Measurements from ENCODE around the gene OR10AG1.

Gene OR10AG1, protein sequence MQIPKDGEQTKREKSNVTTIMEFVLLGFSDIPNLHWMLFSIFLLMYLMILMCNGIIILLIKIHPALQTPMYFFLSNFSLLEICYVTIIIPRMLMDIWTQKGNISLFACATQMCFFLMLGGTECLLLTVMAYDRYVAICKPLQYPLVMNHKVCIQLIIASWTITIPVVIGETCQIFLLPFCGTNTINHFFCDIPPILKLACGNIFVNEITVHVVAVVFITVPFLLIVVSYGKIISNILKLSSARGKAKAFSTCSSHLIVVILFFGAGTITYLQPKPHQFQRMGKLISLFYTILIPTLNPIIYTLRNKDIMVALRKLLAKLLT

DNA sequence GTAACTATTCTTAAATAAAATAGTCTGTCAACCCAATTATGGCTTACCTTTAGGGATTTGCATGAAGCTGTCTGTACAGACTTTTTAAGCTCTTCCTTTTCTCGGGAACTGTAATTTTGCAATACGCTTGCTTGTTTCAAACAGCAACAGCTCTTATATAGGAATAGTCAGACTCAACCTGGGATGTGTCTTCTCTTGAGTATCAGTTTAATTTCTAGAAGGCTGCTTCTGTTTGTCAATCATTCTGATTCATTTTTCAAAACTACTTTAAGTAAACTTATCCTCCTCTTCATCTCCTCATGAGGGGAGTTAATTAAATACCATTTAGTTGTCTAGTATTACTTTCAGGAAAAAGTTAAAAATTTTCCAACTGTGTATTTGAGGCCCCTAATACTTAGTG lies at the start of gene OR10AG1:
OR10AG1 (minus strand) TSS at position 101 of the 400 bp plus-strand sequence; CDS start at position 63, 38 bp downstream.
- no peak within 1 kb of the TSS for H3K4me3 ChIP-seq
- in situ Hi-C loops (cut with MboI; ENCODE audit: low sequenced_read_pairs): no loop called here
- no peak for DNase-seq (ENCODE audit: low spot score in 2 of 2)
- no peaks in the 10 kb centered on the region for H3K9me3 ChIP-seq
- no peaks in the 10 kb centered on the region for H3K4me1 ChIP-seq
- H3K27me3 ChIP-seq (ENCODE audit: low read depth): no peaks in the 10 kb centered on the region
- no peaks in the 10 kb centered on the region for H3K36me3 ChIP-seq (replicated peaks)

DNA sequence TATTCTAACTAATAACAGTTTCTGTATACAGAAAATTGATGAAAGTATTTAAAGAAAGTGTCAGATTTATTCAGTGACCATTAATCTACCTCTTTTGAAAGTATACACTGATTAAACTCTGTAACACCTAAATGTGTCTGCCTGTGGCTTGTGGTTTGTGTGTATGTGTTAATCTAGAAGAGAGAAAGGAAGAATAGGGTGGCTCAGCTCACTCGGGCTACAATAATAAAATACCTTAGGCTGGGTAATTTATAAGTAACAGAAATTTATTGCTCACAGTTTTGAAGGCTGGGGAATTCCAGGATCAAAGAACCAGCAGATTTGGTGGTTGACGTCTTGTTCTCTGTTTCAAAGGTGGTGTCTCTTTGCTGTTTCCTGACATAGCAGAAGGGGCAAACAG lies 44.1 kb upstream of the OR10AG1 start:
- H3K9me3 ChIP-seq: no peaks in the 10 kb centered on the region
- no peaks in the 10 kb centered on the region for H3K4me1 ChIP-seq
- H3K4me3 ChIP-seq: no peak overlapping the region
- no peak for DNase-seq (ENCODE audit: low spot score in 2 of 2)
- no peaks in the 10 kb centered on the region for H3K36me3 ChIP-seq (replicated peaks)
- no peaks in the 10 kb centered on the region for H3K27me3 ChIP-seq (ENCODE audit: low read depth)
- in situ Hi-C loops (cut with MboI; ENCODE audit: low sequenced_read_pairs): no loop called here

DNA sequence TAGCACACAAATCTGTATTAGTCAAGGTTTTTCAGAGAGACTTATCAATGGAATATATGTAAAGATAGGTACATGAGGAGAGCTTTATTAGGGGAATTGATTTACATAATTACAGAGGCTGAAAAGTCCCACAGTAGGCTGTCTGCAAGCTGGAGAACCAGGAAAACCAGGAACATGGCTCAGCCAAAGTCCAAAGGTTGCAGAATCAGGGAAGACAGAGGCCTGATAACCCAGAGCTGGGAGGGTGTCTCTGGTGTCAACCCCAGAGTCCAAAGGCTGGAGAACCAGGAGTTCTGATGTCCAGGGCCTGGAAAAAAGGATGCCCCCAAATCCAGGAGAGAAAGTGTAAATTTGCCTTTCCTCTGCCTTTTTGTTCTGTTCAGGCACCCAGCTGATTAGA lies 41.0 kb upstream of the OR10AG1 start:
- no peak for DNase-seq (ENCODE audit: low spot score in 2 of 2)
- in situ Hi-C loops (cut with MboI; ENCODE audit: low sequenced_read_pairs): no loop called here
- H3K9me3 ChIP-seq: no peaks in the 10 kb centered on the region
- no peaks in the 10 kb centered on the region for H3K4me1 ChIP-seq
- H3K27me3 ChIP-seq (ENCODE audit: low read depth): no peaks in the 10 kb centered on the region
- no peaks in the 10 kb centered on the region for H3K36me3 ChIP-seq (replicated peaks)
- no peak overlapping the region for H3K4me3 ChIP-seq

DNA sequence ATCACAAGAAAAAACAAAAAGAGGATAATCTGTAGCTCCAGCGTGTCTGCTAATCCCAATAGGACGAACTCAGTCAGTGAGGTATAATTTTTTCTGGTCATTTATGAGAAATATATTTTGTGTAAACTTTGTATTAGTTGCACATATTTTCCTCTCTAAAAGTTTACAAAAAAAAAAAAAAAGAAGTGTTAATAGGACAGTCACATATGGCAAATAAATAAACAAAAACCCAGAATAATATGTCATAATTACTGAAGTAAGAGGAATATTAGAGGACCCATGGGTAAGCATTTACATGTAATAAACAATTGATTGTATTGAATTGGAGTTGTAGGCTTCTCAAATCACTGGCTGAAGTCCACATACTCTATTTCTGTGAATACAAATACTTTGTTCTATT lies 24.8 kb upstream of the OR10AG1 start, which contains the start of gene OR5F1:
OR5F1 (minus strand) TSS at position 101 of the 400 bp plus-strand sequence; CDS start at position 101, 0 bp downstream.
- no peaks in the 10 kb centered on the region for H3K27me3 ChIP-seq (ENCODE audit: low read depth)
- no peak for DNase-seq (ENCODE audit: low spot score in 2 of 2)
- H3K4me3 ChIP-seq: no peak within 1 kb of the TSS
- in situ Hi-C loops (cut with MboI; ENCODE audit: low sequenced_read_pairs): no loop called here
- no peaks in the 10 kb centered on the region for H3K36me3 ChIP-seq (replicated peaks)
- no peaks in the 10 kb centered on the region for H3K9me3 ChIP-seq
- no peaks in the 10 kb centered on the region for H3K4me1 ChIP-seq

DNA sequence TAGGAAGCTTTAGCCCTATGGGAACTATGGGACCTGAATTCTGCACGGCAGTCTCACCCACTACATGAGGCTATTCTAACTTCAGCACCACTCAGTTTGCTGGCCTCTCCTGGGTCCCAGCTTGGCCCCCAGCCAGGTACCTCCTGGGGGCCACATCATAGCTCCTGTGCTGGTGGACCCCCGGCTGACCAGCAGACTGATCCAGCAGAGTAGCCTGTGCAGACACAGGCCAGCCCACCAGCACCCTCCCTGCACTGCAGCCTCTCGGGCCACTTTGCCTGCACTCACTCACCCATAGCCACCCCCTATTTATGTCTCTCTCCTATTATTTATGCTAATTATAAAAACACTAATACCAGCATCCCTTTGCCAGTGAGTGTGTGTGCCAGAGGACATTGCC lies 1.2 kb upstream of the OR10AG1 start:
- no peak for DNase-seq (ENCODE audit: low spot score in 2 of 2)
- in situ Hi-C loops (cut with MboI; ENCODE audit: low sequenced_read_pairs): no loop called here

DNA sequence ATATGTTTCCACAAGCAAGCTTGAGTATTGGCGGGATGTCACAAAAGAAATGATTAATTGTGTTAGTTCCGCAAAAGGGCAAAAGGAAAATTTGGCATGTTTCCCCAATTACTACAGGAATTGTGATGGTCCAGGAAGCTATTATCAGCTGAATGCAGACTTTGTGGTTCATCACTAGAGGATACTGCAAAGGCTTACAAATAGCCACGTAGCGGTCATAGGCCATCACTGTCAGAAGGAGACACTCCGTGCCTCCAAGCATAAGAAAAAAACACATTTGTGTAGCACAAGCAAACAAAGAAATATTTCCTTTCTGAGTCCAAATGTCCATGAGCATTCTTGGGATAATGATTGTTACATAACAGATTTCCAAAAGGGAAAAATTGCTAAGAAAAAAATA lies 1.8 kb downstream of the OR10AG1 start:
- no peaks in the 10 kb centered on the region for H3K9me3 ChIP-seq
- no peaks in the 10 kb centered on the region for H3K4me1 ChIP-seq
- no peak overlapping the region for H3K4me3 ChIP-seq
- no peaks in the 10 kb centered on the region for H3K27me3 ChIP-seq (ENCODE audit: low read depth)
- H3K36me3 ChIP-seq (replicated peaks): no peaks in the 10 kb centered on the region
- no peak for DNase-seq (ENCODE audit: low spot score in 2 of 2)
- in situ Hi-C loops (cut with MboI; ENCODE audit: low sequenced_read_pairs): no loop called here

More for the DNA sequence above, 1.2 kb upstream of the OR10AG1 start:
- H3K36me3 ChIP-seq (replicated peaks): no peaks in the 10 kb centered on the region
- H3K9me3 ChIP-seq: no peaks in the 10 kb centered on the region
- no peaks in the 10 kb centered on the region for H3K4me1 ChIP-seq
- no peaks in the 10 kb centered on the region for H3K27me3 ChIP-seq (ENCODE audit: low read depth)
- H3K4me3 ChIP-seq: no peak overlapping the region

DNA sequence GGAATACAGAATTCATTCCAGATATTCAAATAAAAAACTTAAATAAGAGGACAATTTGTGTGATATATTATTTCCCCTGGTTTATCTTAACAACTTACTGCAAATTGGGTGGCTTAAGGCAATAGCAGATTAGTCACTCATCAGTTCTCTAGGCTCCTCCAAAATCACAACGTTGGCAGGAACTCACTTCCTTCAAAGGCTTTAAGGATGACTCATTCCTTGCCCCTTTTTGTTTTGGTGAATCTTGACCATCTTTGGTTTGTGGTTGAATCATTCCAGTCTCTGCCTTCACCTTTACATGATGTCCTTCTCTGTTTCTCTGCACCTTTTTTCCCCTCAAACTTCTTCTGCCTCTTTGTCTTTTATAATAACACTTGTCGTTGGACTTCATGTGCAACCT lies 3.4 kb downstream of the OR10AG1 start:
- no peak overlapping the region for H3K4me3 ChIP-seq
- H3K36me3 ChIP-seq (replicated peaks): no peaks in the 10 kb centered on the region
- in situ Hi-C loops (cut with MboI; ENCODE audit: low sequenced_read_pairs): no loop called here
- DNase-seq (ENCODE audit: low spot score in 2 of 2): no peak
- H3K4me1 ChIP-seq: no peaks in the 10 kb centered on the region
- no peaks in the 10 kb centered on the region for H3K27me3 ChIP-seq (ENCODE audit: low read depth)
- no peaks in the 10 kb centered on the region for H3K9me3 ChIP-seq

DNA sequence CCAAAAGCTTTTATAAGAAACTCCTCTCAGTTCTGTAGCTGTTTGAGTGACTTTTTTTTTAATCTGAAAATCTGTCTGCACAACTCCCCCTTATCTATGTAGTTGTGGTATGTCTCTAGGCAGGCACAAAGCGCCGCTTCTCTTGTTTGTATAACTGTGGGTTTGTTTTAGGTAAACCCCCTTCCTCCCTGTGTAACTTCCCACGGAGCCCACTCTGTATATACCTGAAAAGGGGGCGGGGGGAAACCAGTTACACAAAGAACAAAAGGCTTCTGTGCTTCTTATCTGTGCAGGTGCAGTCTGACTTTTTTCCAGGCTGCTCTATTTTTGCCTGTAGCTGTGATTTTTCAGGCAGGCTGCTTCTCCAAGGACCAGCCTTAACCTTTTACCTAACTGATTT lies 13.2 kb downstream of the OR10AG1 start:
- H3K4me3 ChIP-seq: no peak overlapping the region
- no peaks in the 10 kb centered on the region for H3K27me3 ChIP-seq (ENCODE audit: low read depth)
- in situ Hi-C loops (cut with MboI; ENCODE audit: low sequenced_read_pairs): no loop called here
- H3K9me3 ChIP-seq: no peaks in the 10 kb centered on the region
- H3K4me1 ChIP-seq: no peaks in the 10 kb centered on the region
- DNase-seq (ENCODE audit: low spot score in 2 of 2): no peak
- H3K36me3 ChIP-seq (replicated peaks): no peaks in the 10 kb centered on the region

DNA sequence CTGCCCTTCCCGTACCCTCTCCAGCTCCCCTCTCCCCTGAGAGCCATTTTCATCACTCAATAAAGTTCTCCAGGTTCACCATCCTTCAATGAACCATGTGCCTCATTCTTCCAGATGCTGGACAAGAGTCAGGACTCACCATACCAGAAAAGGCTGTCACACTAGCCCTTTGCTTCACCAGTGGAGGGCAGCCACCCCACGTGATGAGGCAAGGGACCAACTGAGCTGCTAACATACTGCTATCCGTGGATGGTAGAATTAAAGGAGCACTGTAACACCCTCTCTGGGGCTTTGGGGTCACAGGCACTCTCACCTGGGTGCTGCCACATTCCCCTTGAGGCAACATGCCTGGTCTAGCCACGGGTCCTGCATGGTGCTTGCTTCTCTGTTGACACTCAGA lies 20.4 kb downstream of the OR10AG1 start:
- in situ Hi-C loops (cut with MboI; ENCODE audit: low sequenced_read_pairs): no loop called here
- Histone ChIP-seq H3K27me3 (ENCODE audit: low read depth) (no peaks in the 10 kb centered on the region), H3K4me1 (no peaks in the 10 kb centered on the region), H3K4me3 (no peak overlapping the region), H3K36me3 (replicated peaks) (no peaks in the 10 kb centered on the region), H3K9me3 (no peaks in the 10 kb centered on the region)
- no peak for DNase-seq (ENCODE audit: low spot score in 2 of 2)

DNA sequence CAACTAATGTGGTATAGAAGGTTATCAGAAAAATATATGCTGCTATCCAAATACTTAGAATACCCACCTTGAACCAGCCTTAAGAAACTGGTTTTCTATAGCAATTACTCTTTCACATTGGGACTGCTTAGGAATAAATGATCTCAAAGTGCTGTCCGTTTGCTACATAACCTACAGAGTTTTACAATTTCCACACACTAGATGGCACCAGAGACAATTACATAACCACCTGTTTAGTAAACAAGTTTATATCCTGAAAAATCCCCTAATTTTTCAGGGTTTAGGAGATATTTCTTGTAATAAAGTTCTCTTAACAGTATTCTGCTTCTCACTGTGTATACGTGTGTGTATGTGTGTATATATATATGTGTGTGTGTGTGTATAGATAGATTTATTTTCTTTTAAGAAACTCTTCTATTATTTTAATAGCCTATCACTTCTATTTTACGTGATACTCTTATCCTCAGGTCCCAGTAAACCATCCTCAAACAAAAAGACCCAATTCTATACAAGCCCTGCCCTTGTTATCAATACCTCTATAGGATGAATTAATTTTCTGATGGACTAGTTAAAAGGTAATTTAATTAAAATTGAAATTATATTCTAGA lies 26.9 kb downstream of the OR10AG1 start:
- in situ Hi-C loops (cut with MboI; ENCODE audit: low sequenced_read_pairs): no loop called here
- Histone ChIP-seq H3K4me1 (no peaks in the 10 kb centered on the region), H3K27me3 (ENCODE audit: low read depth) (no peaks in the 10 kb centered on the region), H3K36me3 (replicated peaks) (no peaks in the 10 kb centered on the region), H3K4me3 (no peak overlapping the region), H3K9me3 (no peaks in the 10 kb centered on the region)
- DNase-seq (ENCODE audit: low spot score in 2 of 2): no peak

DNA sequence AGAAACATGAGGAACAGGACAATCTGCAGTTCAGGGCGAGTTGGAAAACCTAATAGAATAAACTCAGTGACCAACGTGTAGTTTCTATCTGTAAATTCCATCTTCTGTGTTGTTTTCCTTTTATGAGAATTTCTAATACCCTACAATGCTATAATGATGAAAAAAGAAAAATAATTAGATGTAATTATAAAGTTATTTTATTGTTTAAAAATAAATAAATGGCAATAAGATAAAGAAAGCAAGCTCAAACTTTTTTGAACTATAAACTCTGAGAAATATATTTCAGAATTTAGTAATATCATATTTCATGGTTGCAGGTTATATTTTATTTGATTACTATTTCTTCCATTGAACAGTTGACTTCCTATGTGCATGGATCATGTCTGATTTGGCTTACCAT lies 33.4 kb downstream of the OR10AG1 start, which contains the start of gene OR5I1:
OR5I1 (minus strand) TSS at position 101 of the 400 bp plus-strand sequence; CDS start at position 101, 0 bp downstream.
- in situ Hi-C loops (cut with MboI; ENCODE audit: low sequenced_read_pairs): no loop called here
- no peak for DNase-seq (ENCODE audit: low spot score in 2 of 2)
- no peaks in the 10 kb centered on the region for H3K27me3 ChIP-seq (ENCODE audit: low read depth)
- no peaks in the 10 kb centered on the region for H3K9me3 ChIP-seq
- H3K36me3 ChIP-seq (replicated peaks): no peaks in the 10 kb centered on the region
- H3K4me3 ChIP-seq: no peak within 1 kb of the TSS
- H3K4me1 ChIP-seq: no peaks in the 10 kb centered on the region

DNA sequence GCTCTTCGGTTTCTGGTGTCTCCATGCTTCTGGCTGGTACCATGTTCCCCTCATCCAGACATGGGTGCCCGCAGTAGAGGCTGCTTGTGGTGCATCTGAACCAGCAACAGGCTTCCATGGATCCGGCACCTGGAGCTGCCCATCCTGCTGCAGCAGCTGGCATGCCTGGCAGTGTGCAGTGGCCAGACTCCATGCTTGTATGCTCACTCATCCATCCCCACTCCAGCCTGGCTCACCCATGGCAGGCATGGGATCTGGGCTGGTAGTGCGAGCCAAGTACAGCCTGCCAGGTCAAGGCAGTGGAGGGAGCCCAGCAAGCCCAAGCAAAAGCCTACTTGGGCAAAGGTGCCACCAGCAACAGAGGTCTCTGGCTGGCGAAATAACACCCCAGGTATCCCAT lies 49.2 kb downstream of the OR10AG1 start:
- no peaks in the 10 kb centered on the region for H3K9me3 ChIP-seq

More for the DNA sequence above, 49.2 kb downstream of the OR10AG1 start:
- DNase-seq (ENCODE audit: low spot score in 2 of 2): no peak
- no peak overlapping the region for H3K4me3 ChIP-seq
- in situ Hi-C loops (cut with MboI; ENCODE audit: low sequenced_read_pairs): no loop called here
- no peaks in the 10 kb centered on the region for H3K36me3 ChIP-seq (replicated peaks)
- no peaks in the 10 kb centered on the region for H3K27me3 ChIP-seq (ENCODE audit: low read depth)
- no peaks in the 10 kb centered on the region for H3K4me1 ChIP-seq

Data from HAP-1 (cell line).